Stomach (tissue), 9 donors: Measurements from ENCODE around the gene FGFBP1. TPM values are rescaled to one million over a fixed set of nuclear protein-coding genes. Genes with fewer than 3 reads are reported as not detected.

Source experiments
- DNase-seq, 2 donors: peaks; one replicate each; pipeline versions ENCODE4 v3.0.0 to v3.0.0-alpha.2; 2013 to 2019
- H3K27ac ChIP-seq, 5 donors: fragments of 200-600 bp in 4 of 5; sonication (generic) in 4 of 5; one replicate each; pipeline ENCODE4 v1.5.1; 2013 to 2019; ENCODE audit warnings: mild to moderate bottlenecking in 1 of 5, moderate library complexity in 1 of 5
- H3K27me3 ChIP-seq, 3 donors: fragments of 200-600 bp; sonication (generic); one replicate each; pipeline ENCODE4 v1.5.1; 2017 to 2019; ENCODE audit warnings: mixed run types in 1 of 3
- H3K36me3 ChIP-seq, 4 donors: fragments of 200-600 bp; sonication (generic); 1 replicate in 3 of 4; 2 replicates in 1 of 4; pipeline ENCODE4 v1.5.1; 2016 to 2019
- H3K4me1 ChIP-seq, 4 donors: fragments of 200-600 bp; sonication (generic); one replicate each; pipeline ENCODE4 v1.5.1; 2016 to 2019
- H3K4me3 ChIP-seq, 4 donors: fragments of 200-600 bp; sonication (generic) in 3 of 4; one replicate each; pipeline ENCODE4 v1.5.1; 2016 to 2019; ENCODE audit warnings: mild to moderate bottlenecking in 1 of 4
- H3K9me3 ChIP-seq, 4 donors: fragments of 200-600 bp; sonication (generic); one replicate each; pipeline ENCODE4 v1.5.1; 2016 to 2019
- EP300 ChIP-seq: sonication (generic); formaldehyde crosslinking; IDR thresholded peaks from one replicate; pipeline ENCODE4 v1.6.1; 2017; ENCODE audit warnings: antibody characterized with exemption
- POLR2A ChIP-seq, 4 donors: fragments of 450-650 bp; IDR thresholded peaks; one replicate each; pipeline ENCODE4 v1.6.1; 2016; ENCODE audit warnings: antibody characterized with exemption in 4 of 4, control low read depth in 2 of 4, mild to moderate bottlenecking in 1 of 4, moderate library complexity in 1 of 4
- POLR2AphosphoS5 ChIP-seq, 3 donors: sonication (generic); formaldehyde crosslinking; IDR thresholded peaks; one replicate each; pipeline ENCODE4 v1.6.1; 2016; ENCODE audit warnings: antibody characterized with exemption in 3 of 3
- WGBS, 5 donors: extraction: QIAGEN DNeasy Blood & Tissue Kit in 3 of 5; methylation state at CpG; one replicate each; pipeline versions ENCODE4 v1.1.5 to v1.1.7; 2013 to 2018; 5-methylcytosine and 5-hydroxymethylcytosine counted together
- intact Hi-C: fragments of 100-400 bp; cut with DNase I; formaldehyde crosslinking; loops from one replicate; pipeline ENCODE4 v1.15.1; 2023; ENCODE audit warnings: low total_unique reads
- polyA plus RNA-seq, 3 donors: library from polyadenylated mRNA; stranded (reverse); fragments of 200-250 nt; gene quantifications; one replicate each; pipeline ENCODE4 v1.2.3, GENCODE V29; 2013
- total RNA-seq, 5 donors: library from RNA; depleted of rRNA; stranded (reverse); fragments of >200 nt; gene quantifications; one replicate each; pipeline versions ENCODE4 v1.1.0 to v1.2.3, GENCODE V29; 2014 to 2016
- TF ChIP-seq, protein P1 (sequence below), 7 experiments: fragments of 450-650 bp in 4 of 7; fragments of 200-600 bp in 3 of 7; sonication (generic) in 3 of 7; IDR thresholded peaks; one replicate each; pipeline ENCODE4 v1.5.1; 2016 to 2019; ENCODE audit warnings: antibody characterized with exemption in 7 of 7, control low read depth in 2 of 7, mild to moderate bottlenecking in 1 of 7
- donor health status: healthy with polysubstance abuse.
- donor health status: Bipolar disorder and iron deficiency.
- donor health status: healthy.

FGFBP1 gene
- total and polyA plus RNA-seq, 8 donors, result 0.61 to 105 (median 0.71) TPM; not detected in 4

GRCh38 chr4:15888515-15888914, 50.0 kb downstream of the FGFBP1 start:
- 80 to 87% (median 83%) methylated on average over 9 of the region's 9 CpGs for WGBS, 5 donors
- no peaks in the 10 kb centered on the region for H3K36me3 ChIP-seq
- H3K4me3 ChIP-seq, result no peak overlapping the region
- H3K27ac ChIP-seq, result no peak overlapping the region
- TF ChIP-seq EP300, result no peak
- TF ChIP-seq, protein P1, sequence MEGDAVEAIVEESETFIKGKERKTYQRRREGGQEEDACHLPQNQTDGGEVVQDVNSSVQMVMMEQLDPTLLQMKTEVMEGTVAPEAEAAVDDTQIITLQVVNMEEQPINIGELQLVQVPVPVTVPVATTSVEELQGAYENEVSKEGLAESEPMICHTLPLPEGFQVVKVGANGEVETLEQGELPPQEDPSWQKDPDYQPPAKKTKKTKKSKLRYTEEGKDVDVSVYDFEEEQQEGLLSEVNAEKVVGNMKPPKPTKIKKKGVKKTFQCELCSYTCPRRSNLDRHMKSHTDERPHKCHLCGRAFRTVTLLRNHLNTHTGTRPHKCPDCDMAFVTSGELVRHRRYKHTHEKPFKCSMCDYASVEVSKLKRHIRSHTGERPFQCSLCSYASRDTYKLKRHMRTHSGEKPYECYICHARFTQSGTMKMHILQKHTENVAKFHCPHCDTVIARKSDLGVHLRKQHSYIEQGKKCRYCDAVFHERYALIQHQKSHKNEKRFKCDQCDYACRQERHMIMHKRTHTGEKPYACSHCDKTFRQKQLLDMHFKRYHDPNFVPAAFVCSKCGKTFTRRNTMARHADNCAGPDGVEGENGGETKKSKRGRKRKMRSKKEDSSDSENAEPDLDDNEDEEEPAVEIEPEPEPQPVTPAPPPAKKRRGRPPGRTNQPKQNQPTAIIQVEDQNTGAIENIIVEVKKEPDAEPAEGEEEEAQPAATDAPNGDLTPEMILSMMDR (IDR thresholded peaks at IDR 0.05), result no peak
- no peak for TF ChIP-seq POLR2A (IDR thresholded peaks at IDR 0.05)
- no peak for TF ChIP-seq POLR2AphosphoS5 (IDR thresholded peaks at IDR 0.05)
- no peaks in the 10 kb centered on the region for H3K9me3 ChIP-seq
- DNase-seq, result no peak
- intact Hi-C loops, result loop anchor here (10.0 kb wide), 1 partner anchor 386 kb away; no protein-coding TSS in a partner anchor
- H3K4me1 ChIP-seq, result no peaks in the 10 kb centered on the region
- no peaks in the 10 kb centered on the region for H3K27me3 ChIP-seq

Other genes starting within 250 kb of the FGFBP1 start
- 1 to 10 TPM in 2 of 5 donors, not detected in 3; 3.3 to 8.4 TPM for gene BST1, start 235.7 kb downstream of the FGFBP1 start, total RNA-seq
- gene BST1, start 235.7 kb downstream of the FGFBP1 start, polyA plus RNA-seq, result 1 to 10 TPM; 2.1 to 2.8 (median 2.7) TPM
- gene CD38, start 160.4 kb downstream of the FGFBP1 start, total RNA-seq, result 10 to 100 TPM in 1 of 5 donors, 1 to 10 TPM in 4; 1.4 to 44.9 (median 4.0) TPM
- 1 to 10 TPM in 1 of 3 donors, under 1 TPM in 2; 0.62 to 1.5 (median 0.83) TPM for gene CD38, start 160.4 kb downstream of the FGFBP1 start, polyA plus RNA-seq
- gene FGFBP2, start 24.4 kb upstream of the FGFBP1 start, total RNA-seq, result 1 to 10 TPM in 3 of 5 donors, under 1 TPM in 1, not detected in 1; 0.58 to 4.9 (median 1.1) TPM
- 1 to 10 TPM in 1 of 3 donors, under 1 TPM in 2; 0.37 to 6.0 (median 0.63) TPM for gene FGFBP2, start 24.4 kb upstream of the FGFBP1 start, polyA plus RNA-seq
- 100 to 1,000 TPM in 2 of 5 donors, 10 to 100 TPM in 2, 1 to 10 TPM in 1; 3.5 to 124 (median 29.0) TPM for gene PROM1, start 145.3 kb upstream of the FGFBP1 start, total RNA-seq
- gene PROM1, start 145.3 kb upstream of the FGFBP1 start, polyA plus RNA-seq, result 10 to 100 TPM in 2 of 3 donors, 1 to 10 TPM in 1; 4.6 to 12.2 (median 11.8) TPM